Smooth muscle cell (in vitro differentiated cells): ENCODE measurements around the gene ADIPOQ. TPM values are rescaled to one million over a fixed set of nuclear protein-coding genes. Genes with fewer than 3 reads are reported as not detected.
"Not testable (repeated sequence)": the region's sequence is repeated elsewhere in the genome, so short reads cannot be mapped to it uniquely, and the experiment has no call there.

ENCODE experiments used
- DNase-seq: peaks from one replicate; lab custom pipeline; 2025; ENCODE audit not compliant: unreplicated experiment; lab: John Stamatoyannopoulos, UW
- H2AFZ ChIP-seq: fragments of 200-600 bp; sonication (generic); 2 replicates; pipeline ENCODE4 v1.6.0; 2016; ENCODE audit warnings: antibody characterized with exemption, low read depth, mild to moderate bottlenecking
- H3F3A ChIP-seq: fragments of 200-600 bp; sonication (generic); 2 replicates; pipeline ENCODE4 v1.6.0; 2017; ENCODE audit warnings: antibody characterized with exemption, low read depth
- H3K27ac ChIP-seq: fragments of 200-600 bp; sonication (generic); 2 replicates; pipeline ENCODE4 v1.5.1; 2016; ENCODE audit warnings: low read depth, mild to moderate bottlenecking
- H3K27me3 ChIP-seq: fragments of 200-600 bp; sonication (generic); 2 replicates; pipeline ENCODE4 v1.6.1; 2016; ENCODE audit warnings: low read depth, mild to moderate bottlenecking
- H3K36me3 ChIP-seq: fragments of 200-600 bp; sonication (generic); 2 replicates; pipeline ENCODE4 v1.5.1; 2016; ENCODE audit warnings: low read depth
- H3K4me1 ChIP-seq: fragments of 200-600 bp; sonication (generic); 2 replicates; pipeline ENCODE4 v1.5.1; 2016; ENCODE audit warnings: low read depth
- H3K4me2 ChIP-seq: fragments of 200-600 bp; sonication (generic); 2 replicates; pipeline ENCODE4 v1.6.0; 2016; ENCODE audit warnings: mild to moderate bottlenecking
- H3K4me3 ChIP-seq: fragments of 200-600 bp; sonication (generic); 2 replicates; pipeline ENCODE4 v1.5.1; 2016; ENCODE audit warnings: mild to moderate bottlenecking
- H3K79me2 ChIP-seq: fragments of 200-600 bp; sonication (generic); 2 replicates; pipeline ENCODE4 v1.6.0; 2016; ENCODE audit warnings: low read depth, mild to moderate bottlenecking
- H3K9ac ChIP-seq: fragments of 200-600 bp; sonication (generic); 2 replicates; pipeline ENCODE4 v1.6.0; 2016; ENCODE audit warnings: low read depth
- H3K9me3 ChIP-seq: fragments of 200-600 bp; sonication (generic); replicated peaks from 2 replicates; pipeline ENCODE4 v1.5.1; 2016; ENCODE audit warnings: low read depth
- H4K20me1 ChIP-seq: fragments of 200-600 bp; sonication (generic); 2 replicates; pipeline ENCODE4 v1.6.0; 2016; ENCODE audit warnings: low read depth
- CTCF ChIP-seq: fragments of 200-600 bp; sonication (generic); IDR thresholded peaks from 2 replicates; pipeline ENCODE4 v1.5.1; 2017; ENCODE audit warnings: borderline replicate concordance, mild to moderate bottlenecking, antibody characterized with exemption; ENCODE audit not compliant: insufficient read depth, poor library complexity, severe bottlenecking
- WGBS: methylation state at CpG from one replicate; pipeline ENCODE4 v1.1.7; 2016; ENCODE audit warnings: low lambda C conversion rate; 5-methylcytosine and 5-hydroxymethylcytosine counted together
- polyA plus RNA-seq: library from polyadenylated mRNA; unstranded; fragments of >200 nt; fragmentation: Nextera tagmentation; extraction: Ambion mirVana; gene quantifications from 2 replicates; pipeline ENCODE4 v1.2.1, GENCODE V29; 2016
- total RNA-seq: library from RNA; depleted of rRNA; stranded (reverse); fragments of >200 nt; gene quantifications from 2 replicates; pipeline ENCODE4 v1.2.3, GENCODE V29; 2014

The ADIPOQ gene
- total and polyA plus RNA-seq, 2 experiments from 2014 or later: not detected

GRCh38 chr3:186854146-186854545, 11.6 kb downstream of the ADIPOQ start:
- no peaks in the 10 kb centered on the region for H3K9me3 ChIP-seq
- no peaks in the 10 kb centered on the region for H3K4me1 ChIP-seq
- TF ChIP-seq CTCF: no peak
- no peak overlapping the region for H3K4me2 ChIP-seq
- no peaks in the 10 kb centered on the region for H3K36me3 ChIP-seq
- H4K20me1 ChIP-seq: no peaks in the 10 kb centered on the region
- H3K27me3 ChIP-seq: no peaks in the 10 kb centered on the region
- H3K79me2 ChIP-seq: no peaks in the 10 kb centered on the region
- H2AFZ ChIP-seq: no peak overlapping the region
- no peak overlapping the region for H3K4me3 ChIP-seq
- 98% methylated on average over 8 of the region's 8 CpGs for WGBS
- DNase-seq: no peak
- no peaks in the 10 kb centered on the region for H3F3A ChIP-seq
- H3K27ac ChIP-seq: no peak overlapping the region
- no peak overlapping the region for H3K9ac ChIP-seq

GRCh38 chr3:186854954-186855353, 12.4 kb downstream of the ADIPOQ start:
- Histone ChIP-seq H3K36me3 (no peaks in the 10 kb centered on the region), H3K4me2 (no peak overlapping the region), H3F3A (no peaks in the 10 kb centered on the region), H3K79me2 (no peaks in the 10 kb centered on the region), H3K4me3 (no peak overlapping the region), H3K27me3 (no peaks in the 10 kb centered on the region), H3K9me3 (no peaks in the 10 kb centered on the region), H4K20me1 (no peaks in the 10 kb centered on the region), H3K4me1 (no peaks in the 10 kb centered on the region), H2AFZ (no peak overlapping the region), H3K27ac (no peak overlapping the region), H3K9ac (no peak overlapping the region)
- TF ChIP-seq CTCF: no peak
- no peak for DNase-seq
- no CpG with 5 or more reads among the region's 1 CpG for WGBS

- H3K4me2 ChIP-seq: no peak overlapping the region
- H3K4me1 ChIP-seq: no peaks in the 10 kb centered on the region
- H3K27ac ChIP-seq: no peak overlapping the region
- no peak for DNase-seq
- H3K27me3 ChIP-seq: no peaks in the 10 kb centered on the region
- H3K79me2 ChIP-seq: no peaks in the 10 kb centered on the region
- H3K4me3 ChIP-seq: no peak overlapping the region
- H3K36me3 ChIP-seq: no peaks in the 10 kb centered on the region
- TF ChIP-seq CTCF: no peak
- no peak overlapping the region for H2AFZ ChIP-seq
- 89% methylated on average over 4 of the region's 4 CpGs for WGBS
- no peaks in the 10 kb centered on the region for H4K20me1 ChIP-seq
- H3K9ac ChIP-seq: no peak overlapping the region
- H3F3A ChIP-seq: no peaks in the 10 kb centered on the region
- H3K9me3 ChIP-seq: no peaks in the 10 kb centered on the region
Observed at GRCh38 chr3:186857743-186858142, 15.2 kb downstream of the ADIPOQ start.

- H2AFZ ChIP-seq, H3K4me3 ChIP-seq, H3K36me3 ChIP-seq, H3F3A ChIP-seq, H3K9me3 ChIP-seq, H4K20me1 ChIP-seq, H3K79me2 ChIP-seq, H3K27me3 ChIP-seq, H3K27ac ChIP-seq, H3K4me1 ChIP-seq, H3K9ac ChIP-seq, H3K4me2 ChIP-seq, DNase-seq: not testable (repeated sequence)
- no CpG with 5 or more reads among the region's 13 CpGs for WGBS
Observed at GRCh38 chr3:186865215-186865853, 22.8 kb downstream of the ADIPOQ start.

GRCh38 chr3:186866095-186866494, 23.6 kb downstream of the ADIPOQ start:
- DNase-seq, H3K27me3 ChIP-seq, H3K27ac ChIP-seq, H3K79me2 ChIP-seq, H3K9me3 ChIP-seq, H3K4me1 ChIP-seq, H3F3A ChIP-seq, H4K20me1 ChIP-seq, H3K9ac ChIP-seq, H2AFZ ChIP-seq, H3K36me3 ChIP-seq, H3K4me3 ChIP-seq, H3K4me2 ChIP-seq: not testable (repeated sequence)
- no CpG with 5 or more reads among the region's 5 CpGs for WGBS
